PC-9 (cell line): Measurements from ENCODE around the gene SGK1.

ENCODE experiments used
- CTCF ChIP-seq: fragments of 200-600 bp; sonication (generic); conservative IDR thresholded peaks from 2 replicates; pipeline ENCODE4 v1.6.1; 2017; ENCODE audit warnings: mixed run types, antibody characterized with exemption, mild to moderate bottlenecking, moderate library complexity
- EZH2 ChIP-seq: fragments of 200-600 bp; sonication (generic); IDR thresholded peaks from 2 replicates; pipeline ENCODE4 v1.8.0; 2017; ENCODE audit warnings: antibody characterized with exemption, low read depth

GRCh38 chr6:134281388-134281787, 36.5 kb downstream of the SGK1 start:
- TF ChIP-seq CTCF: no peak
- no peak for TF ChIP-seq EZH2
